HepG2 (cell line): ENCODE measurements around the gene ECPAS. TPM values are rescaled to one million over a fixed set of nuclear protein-coding genes. Genes with fewer than 3 reads are reported as not detected.
A peak's percentile ranks its signal among the peaks of the same experiment; 100 is the strongest.

Source experiments
- BCL6 ChIP-seq: IDR thresholded peaks from 2 replicates; pipeline ENCODE4 v1.6.1; 2016; ENCODE audit warnings: missing genetic modification reagents, missing compliant biosample characterization
- DPF2 ChIP-seq: sonication (generic); formaldehyde crosslinking; IDR thresholded peaks from 2 replicates; pipeline ENCODE4 v1.4.0; 2020; ENCODE audit warnings: mild to moderate bottlenecking, low read depth, missing genetic modification reagents, borderline replicate concordance
- EHMT2 ChIP-seq: fragments of 200-600 bp; sonication (generic); IDR thresholded peaks from 2 replicates; pipeline ENCODE4 v1.7.0; 2017; ENCODE audit warnings: antibody characterized with exemption, low read depth, low read length, borderline replicate concordance
- FOXP1 ChIP-seq, 2 experiments: fragments of 450-650 bp in 1 of 2; IDR thresholded peaks; 2 replicates each; pipeline ENCODE4 v1.6.1; 2017 to 2018; ENCODE audit warnings: antibody characterized with exemption in 1 of 2
- IKZF4 ChIP-seq: sonication (generic); formaldehyde crosslinking; IDR thresholded peaks from 2 replicates; pipeline ENCODE4 v1.5.1; 2020; ENCODE audit warnings: borderline replicate concordance, mild to moderate bottlenecking, low read depth, missing genetic modification reagents; ENCODE audit errors: not compliant biosample characterization
- KDM4B ChIP-seq: sonication (generic); formaldehyde crosslinking; IDR thresholded peaks from 2 replicates; pipeline ENCODE4 v1.4.0; 2020; ENCODE audit warnings: missing genetic modification reagents
- NAIF1 ChIP-seq: sonication (generic); formaldehyde crosslinking; IDR thresholded peaks from 2 replicates; pipeline ENCODE4 v1.5.0; 2020; ENCODE audit warnings: mild to moderate bottlenecking, missing genetic modification reagents, borderline replicate concordance
- NR2F1 ChIP-seq, 2 experiments: fragments of 450-650 bp in 1 of 2; formaldehyde crosslinking in 1 of 2; IDR thresholded peaks; 2 replicates each; pipeline versions ENCODE4 v1.5.0 to v1.6.1; 2016 to 2020; ENCODE audit warnings: mild to moderate bottlenecking in 1 of 2, missing compliant biosample characterization in 1 of 2, missing genetic modification reagents in 1 of 2, moderate library complexity in 1 of 2
- TAF1 ChIP-seq: sonication (generic); formaldehyde crosslinking; IDR thresholded peaks from 2 replicates; pipeline ENCODE4 v1.4.0; 2020; ENCODE audit warnings: missing genetic modification reagents
- ZNF18 ChIP-seq: sonication (generic); formaldehyde crosslinking; IDR thresholded peaks from 2 replicates; pipeline ENCODE4 v1.8.0; 2022; ENCODE audit warnings: mild to moderate bottlenecking, missing genetic modification reagents; ENCODE audit not compliant: insufficient replicate concordance
- ZNF644 ChIP-seq: IDR thresholded peaks from 2 replicates; pipeline ENCODE4 v1.6.1; 2016; ENCODE audit warnings: low read depth
- ZNF770 ChIP-seq: sonication (generic); formaldehyde crosslinking; IDR thresholded peaks from 2 replicates; pipeline ENCODE4 v1.5.0; 2020; ENCODE audit warnings: mild to moderate bottlenecking, missing genetic modification reagents
- ZNF775 ChIP-seq: sonication (generic); formaldehyde crosslinking; IDR thresholded peaks from 2 replicates; pipeline ENCODE4 v1.4.0; 2020; ENCODE audit warnings: missing genetic modification reagents, mild to moderate bottlenecking, moderate library complexity, borderline replicate concordance
- ZNF784 ChIP-seq: sonication (generic); formaldehyde crosslinking; IDR thresholded peaks from 2 replicates; pipeline ENCODE4 v1.5.1; 2020; ENCODE audit warnings: missing genetic modification reagents, mild to moderate bottlenecking, borderline replicate concordance
- ZNF788 ChIP-seq: sonication (generic); formaldehyde crosslinking; IDR thresholded peaks from 2 replicates; pipeline ENCODE4 v1.5.0; 2020; ENCODE audit warnings: mild to moderate bottlenecking, missing genetic modification reagents, borderline replicate concordance
- ZSCAN25 ChIP-seq: sonication (generic); formaldehyde crosslinking; IDR thresholded peaks from 2 replicates; pipeline ENCODE4 v1.8.0; 2022; ENCODE audit warnings: mild to moderate bottlenecking, missing genetic modification reagents
- ZSCAN9 ChIP-seq: IDR thresholded peaks from 2 replicates; pipeline ENCODE4 v1.6.1; 2016; ENCODE audit warnings: borderline replicate concordance
- ZXDC ChIP-seq: sonication (generic); formaldehyde crosslinking; IDR thresholded peaks from 2 replicates; pipeline ENCODE4 v1.5.0; 2020; ENCODE audit warnings: mild to moderate bottlenecking, missing genetic modification reagents
- polyA plus RNA-seq, 8 experiments: library from polyadenylated mRNA; depleted of rRNA in 3 of 8; stranded (reverse) in 7 of 8; unstranded in 1 of 8; fragments of >200 nt; fragmentation: Illumina TruSeq in 4 of 8; extraction: Trizol in 4 of 8; gene quantifications; 2 replicates each; pipeline versions ENCODE4 v1.2.1 to v1.2.3, GENCODE V29; 2011 to 2016; ENCODE audit warnings: low read depth in 4 of 8, missing spikeins in 1 of 8, mixed read lengths in 1 of 8; ENCODE audit not compliant: insufficient read depth in 1 of 8
- total RNA-seq, 5 experiments: library from RNA; depleted of rRNA; stranded (reverse); fragments of >200 nt; fragmentation: Illumina TruSeq; extraction: Trizol; gene quantifications; 2 replicates each; pipeline ENCODE4 v1.2.3, GENCODE V29; 2016; ENCODE audit warnings: low read depth in 1 of 5
- TF ChIP-seq, protein P1 (sequence below): sonication (generic); formaldehyde crosslinking; IDR thresholded peaks from 2 replicates; pipeline ENCODE4 v1.4.0; 2020; ENCODE audit warnings: missing genetic modification reagents, mild to moderate bottlenecking, borderline replicate concordance

ECPAS gene
- total and polyA plus RNA-seq, 2 of the 13 experiments (the other 11 are each of a cell fraction or from before 2014, with no cell fraction given) = 35.3 to 58.0 TPM

DNA sequence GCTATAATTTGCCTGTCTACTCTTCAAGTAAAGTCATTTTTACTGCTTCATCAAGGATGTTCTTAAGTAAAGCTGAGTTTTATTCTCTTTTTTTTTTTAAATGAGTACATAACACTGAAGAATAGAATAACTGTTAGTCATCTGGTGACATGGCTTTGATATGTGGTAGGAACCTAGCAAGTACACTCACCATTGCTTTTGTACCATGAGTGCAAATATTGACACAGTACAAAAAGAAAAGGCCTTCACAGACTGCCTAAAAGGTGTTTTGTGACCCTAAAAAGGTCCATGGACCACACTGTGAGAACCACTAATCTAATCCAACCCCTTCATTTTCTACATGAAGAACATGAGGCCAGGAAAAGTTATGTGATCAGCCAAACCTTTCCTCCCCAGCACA, 55.0 kb downstream of the ECPAS start (continued):
- no peak for TF ChIP-seq TAF1 (CRISPR knock-in tag)
- TF ChIP-seq, protein P1, sequence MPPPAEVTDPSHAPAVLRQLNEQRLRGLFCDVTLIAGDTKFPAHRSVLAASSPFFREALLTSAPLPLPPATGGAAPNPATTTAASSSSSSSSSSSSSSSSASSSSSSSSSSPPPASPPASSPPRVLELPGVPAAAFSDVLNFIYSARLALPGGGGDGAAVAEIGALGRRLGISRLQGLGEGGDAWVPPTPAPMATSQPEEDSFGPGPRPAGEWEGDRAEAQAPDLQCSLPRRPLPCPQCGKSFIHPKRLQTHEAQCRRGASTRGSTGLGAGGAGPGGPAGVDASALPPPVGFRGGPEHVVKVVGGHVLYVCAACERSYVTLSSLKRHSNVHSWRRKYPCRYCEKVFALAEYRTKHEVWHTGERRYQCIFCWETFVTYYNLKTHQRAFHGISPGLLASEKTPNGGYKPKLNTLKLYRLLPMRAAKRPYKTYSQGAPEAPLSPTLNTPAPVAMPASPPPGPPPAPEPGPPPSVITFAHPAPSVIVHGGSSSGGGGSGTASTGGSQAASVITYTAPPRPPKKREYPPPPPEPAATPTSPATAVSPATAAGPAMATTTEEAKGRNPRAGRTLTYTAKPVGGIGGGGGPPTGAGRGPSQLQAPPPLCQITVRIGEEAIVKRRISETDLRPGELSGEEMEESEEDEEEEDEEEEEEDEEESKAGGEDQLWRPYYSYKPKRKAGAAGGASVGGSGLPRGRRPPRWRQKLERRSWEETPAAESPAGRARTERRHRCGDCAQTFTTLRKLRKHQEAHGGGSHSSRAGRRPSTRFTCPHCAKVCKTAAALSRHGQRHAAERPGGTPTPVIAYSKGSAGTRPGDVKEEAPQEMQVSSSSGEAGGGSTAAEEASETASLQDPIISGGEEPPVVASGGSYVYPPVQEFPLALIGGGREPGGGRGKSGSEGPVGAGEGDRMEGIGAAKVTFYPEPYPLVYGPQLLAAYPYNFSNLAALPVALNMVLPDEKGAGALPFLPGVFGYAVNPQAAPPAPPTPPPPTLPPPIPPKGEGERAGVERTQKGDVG (CRISPR knock-in tag) = no peak
- no peak for TF ChIP-seq EHMT2
- TF ChIP-seq KDM4B (CRISPR knock-in tag) = no peak
- TF ChIP-seq ZNF644 = peak; percentile 66
- no peak for TF ChIP-seq ZNF18 (CRISPR knock-in tag)
- no peak for TF ChIP-seq ZNF784 (CRISPR knock-in tag)
- TF ChIP-seq ZSCAN9 (CRISPR knock-in tag) = 0 out of 2 replicates have a peak, but pooled peaks have one; percentile 28
- TF ChIP-seq IKZF4 (CRISPR knock-in tag) = no peak
- TF ChIP-seq ZNF788 (CRISPR knock-in tag) = no peak
- TF ChIP-seq NAIF1 = no peak
- TF ChIP-seq ZNF770 (CRISPR knock-in tag) = no peak
- 0 out of 2 replicates have a peak, but pooled peaks have one; percentile 10 for TF ChIP-seq BCL6 (CRISPR knock-in tag)
- no peak for TF ChIP-seq ZNF775 (CRISPR knock-in tag)
- TF ChIP-seq ZXDC (CRISPR knock-in tag) = no peak
- TF ChIP-seq DPF2 (CRISPR knock-in tag) = no peak
- TF ChIP-seq NR2F1 (CRISPR knock-in tag; IDR thresholded peaks at IDR 0.05) = no peak
- TF ChIP-seq FOXP1 (IDR thresholded peaks at IDR 0.05) = no peak
- 0 out of 2 replicates have a peak, but pooled peaks have one; percentile 47 for TF ChIP-seq FOXP1 (CRISPR knock-in tag; IDR thresholded peaks at IDR 0.05)
- no peak for TF ChIP-seq ZSCAN25 (CRISPR knock-in tag)
